Stimulated activated CD4-positive, alpha-beta T cell treated with anti-CD3 and anti-CD28 coated beads, TNF-alpha, amount 100 ng/mL, for 24 hours (primary cell): ENCODE measurements around the gene RPS4Y1.
"Not testable (repeated sequence)": the region's sequence is repeated elsewhere in the genome, so short reads cannot be mapped to it uniquely, and the experiment has no call there.

Experiments used
- DNase-seq, 3 experiments: peaks; one replicate each; pipeline ENCODE4 v3.0.0-alpha.2; 2020; ENCODE audit warnings: low read depth in 3 of 3

RPS4Y1 gene

GRCh38 chrY:2841471-2841893, at the start of gene RPS4Y1:
RPS4Y1 (plus strand) TSS chrY:2841602; CDS start chrY:2841625, 23 bp downstream.
- peak; percentile 11 to 30 (median 18) for DNase-seq

DNA sequence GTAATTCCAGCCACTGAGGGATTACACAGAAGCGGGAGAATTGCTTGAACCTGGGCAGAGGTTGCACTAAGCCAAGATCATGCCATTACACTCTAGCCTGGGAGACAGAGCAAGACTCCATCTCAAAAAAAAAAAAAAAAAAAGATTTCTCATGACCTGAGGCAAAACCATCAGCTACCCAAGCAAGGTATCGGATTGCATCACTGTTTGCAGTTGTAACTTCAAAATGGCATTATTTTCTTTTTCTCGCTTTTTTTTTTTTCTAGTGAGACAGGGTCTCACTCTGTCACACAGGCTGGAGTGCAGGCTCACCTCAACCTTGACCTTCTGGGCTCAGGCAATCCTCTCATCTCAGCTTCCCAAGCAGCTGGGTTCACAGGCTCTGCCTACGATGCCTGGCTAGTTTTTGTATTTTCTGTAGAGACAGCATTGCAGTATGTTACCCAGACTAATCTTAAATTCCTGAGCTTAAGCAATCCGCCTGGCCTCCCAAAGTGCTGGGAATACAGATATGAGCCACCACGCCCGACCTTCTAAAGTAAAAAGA, 44.4 kb upstream of the RPS4Y1 start:
- DNase-seq = no peak

GRCh38 chrY:2797991-2798390, 43.4 kb upstream of the RPS4Y1 start:
- no peak for DNase-seq

GRCh38 chrY:2800246-2800645, 41.2 kb upstream of the RPS4Y1 start:
- no peak for DNase-seq

DNA sequence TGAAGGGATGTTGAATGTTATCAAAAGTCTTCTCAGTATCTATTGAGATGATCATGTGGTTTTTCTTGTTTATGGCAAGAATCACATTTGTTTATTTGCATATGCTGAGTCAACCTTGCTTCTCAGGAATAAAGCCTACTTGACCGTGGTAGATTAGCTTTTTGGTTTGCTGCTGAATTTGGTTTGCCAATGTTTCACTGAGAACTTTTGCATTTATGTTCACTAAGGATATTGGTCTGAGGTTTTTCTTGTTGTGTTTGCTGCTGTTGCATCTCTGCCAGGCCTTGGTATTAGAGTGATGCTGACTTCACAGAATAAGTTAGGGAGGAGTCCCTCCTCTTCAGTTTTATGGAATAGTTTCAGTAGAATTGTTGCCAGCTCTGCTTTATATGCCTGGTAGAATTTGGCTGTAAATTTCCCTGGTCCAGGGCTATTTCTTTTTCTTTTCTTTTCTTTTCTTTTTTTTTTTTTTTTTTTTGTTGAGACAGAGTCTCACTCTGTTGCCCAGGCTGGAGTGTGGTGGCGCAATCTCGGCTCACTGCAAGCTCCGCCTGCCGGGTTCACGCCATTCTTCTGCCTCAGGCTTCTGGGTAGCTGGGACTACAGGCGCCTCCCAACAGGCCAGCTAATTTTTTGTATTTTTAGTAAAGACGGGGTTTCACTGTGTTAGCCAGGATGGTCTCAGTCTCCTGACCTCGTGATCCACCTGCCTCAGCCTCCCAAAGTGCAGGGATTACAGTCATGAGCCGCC, 24.1 kb upstream of the RPS4Y1 start:
- not testable (repeated sequence) for DNase-seq

DNA sequence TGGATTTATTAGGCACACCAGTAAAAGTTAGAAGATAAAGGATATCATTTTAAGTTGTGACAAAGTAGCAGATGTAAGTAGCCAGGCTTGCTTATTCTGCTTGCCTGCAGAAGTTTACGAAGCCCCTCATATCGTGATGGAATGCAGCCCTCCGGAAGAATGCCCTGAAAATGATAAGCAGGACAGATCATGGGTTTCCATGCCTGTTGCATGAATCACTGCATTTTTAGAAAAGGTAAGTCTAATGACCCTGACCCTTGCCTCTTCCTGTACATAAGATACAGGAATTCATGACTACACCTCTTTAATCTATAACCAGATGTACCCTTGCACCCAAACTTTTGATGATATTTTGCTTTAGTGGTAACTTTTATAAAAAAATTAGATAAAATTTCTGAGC, 16.9 kb upstream of the RPS4Y1 start:
- DNase-seq = no peak

GRCh38 chrY:2828497-2828896, 12.9 kb upstream of the RPS4Y1 start:
- no peak for DNase-seq

- no peak for DNase-seq
These were observed 6.2 kb upstream of the RPS4Y1 start for GRCh38 chrY:2835230-2835629.

- no peak for DNase-seq
These were observed 4.3 kb upstream of the RPS4Y1 start for GRCh38 chrY:2837078-2837477.

DNA sequence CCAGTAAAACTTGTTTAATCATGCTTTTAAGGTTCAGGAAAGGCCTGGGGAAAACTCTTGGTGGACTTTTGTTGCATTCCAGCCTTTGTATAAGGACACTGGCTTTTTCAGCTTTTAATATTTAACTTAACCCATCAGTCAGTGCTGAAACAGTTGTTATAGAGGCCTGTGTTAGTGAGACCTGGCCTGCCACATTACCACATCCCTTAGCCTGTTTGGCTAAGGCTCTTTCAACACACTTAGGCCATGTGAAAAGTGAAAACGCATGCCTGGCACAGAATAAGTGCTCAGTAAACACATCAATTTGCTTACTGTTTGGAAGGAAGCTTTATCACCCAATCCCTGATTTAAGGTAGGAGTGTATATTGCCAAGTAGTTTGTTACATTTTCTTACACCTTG, 3.5 kb upstream of the RPS4Y1 start:
- DNase-seq = no peak

GRCh38 chrY:2846791-2847190, 5.4 kb downstream of the RPS4Y1 start:
- DNase-seq = no peak

GRCh38 chrY:2848384-2848783, 7.0 kb downstream of the RPS4Y1 start:
- no peak for DNase-seq

DNA sequence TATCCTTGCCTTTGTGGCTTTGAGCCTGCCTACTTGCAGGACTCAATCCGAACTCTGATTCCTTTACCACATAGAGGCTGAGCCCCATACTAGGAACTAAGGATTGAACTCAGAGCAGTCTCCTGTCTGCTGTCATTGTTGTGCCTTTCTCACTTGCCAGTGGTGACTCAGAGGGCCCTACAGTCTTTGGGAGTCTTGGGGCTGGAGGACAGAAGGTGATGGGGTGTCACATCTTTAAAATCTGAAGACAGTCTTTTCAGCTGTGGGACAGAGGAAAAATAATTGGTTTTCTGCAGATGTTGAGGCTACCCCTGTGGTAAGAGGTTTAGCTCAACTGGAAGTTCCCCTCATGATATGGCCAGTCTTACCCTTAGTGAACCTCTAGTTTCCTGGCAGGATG, 8.0 kb downstream of the RPS4Y1 start:
- no peak for DNase-seq

DNA sequence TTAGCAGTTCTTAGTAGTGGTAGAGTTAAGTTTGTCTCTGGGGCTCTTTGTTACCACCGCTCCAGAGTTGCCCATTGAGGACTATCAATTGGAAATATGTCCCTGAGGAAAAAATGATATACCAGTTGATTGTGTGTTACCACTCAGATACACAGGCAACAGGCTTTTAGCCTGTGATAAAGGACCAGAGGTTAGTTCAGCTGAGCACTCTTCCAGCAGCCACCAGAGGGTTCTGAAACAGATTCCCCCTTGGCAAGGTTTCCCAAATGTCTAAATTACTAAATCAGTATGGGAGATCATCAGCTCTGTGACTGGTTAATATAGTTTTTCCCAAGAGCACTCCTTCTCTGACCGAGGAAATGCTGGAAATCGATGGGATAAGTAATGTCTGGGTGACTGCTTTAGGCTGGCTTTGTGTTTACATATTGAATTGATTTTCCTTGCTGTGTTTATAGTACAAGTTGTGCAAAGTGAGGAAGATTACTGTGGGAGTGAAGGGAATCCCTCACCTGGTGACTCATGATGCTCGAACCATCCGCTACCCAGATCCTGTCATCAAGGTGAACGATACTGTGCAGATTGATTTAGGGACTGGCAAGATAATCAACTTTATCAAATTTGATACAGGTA, 12.9 kb downstream of the RPS4Y1 start:
- DNase-seq = no peak

GRCh38 chrY:2857068-2857467, 15.7 kb downstream of the RPS4Y1 start:
- no peak for DNase-seq

DNA sequence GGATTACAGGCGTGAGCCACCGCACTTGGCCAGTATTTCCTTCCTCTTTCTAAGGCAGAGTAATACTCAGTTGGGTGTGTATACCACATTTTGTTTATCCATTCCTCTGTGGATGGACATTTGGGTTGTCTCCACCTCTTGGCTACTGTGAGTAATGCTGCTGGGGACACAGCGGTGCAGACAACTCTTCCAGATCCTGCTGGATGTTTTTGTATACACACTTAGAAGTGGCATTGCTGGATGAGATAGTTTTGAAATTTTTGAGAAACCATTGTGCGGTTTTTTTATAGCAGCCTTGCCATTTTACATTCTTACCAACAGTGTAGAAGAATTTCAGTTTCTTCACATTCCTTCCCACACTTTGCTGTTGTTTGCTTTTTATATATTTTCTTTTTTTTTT, 16.3 kb downstream of the RPS4Y1 start:
- DNase-seq = no peak

DNA sequence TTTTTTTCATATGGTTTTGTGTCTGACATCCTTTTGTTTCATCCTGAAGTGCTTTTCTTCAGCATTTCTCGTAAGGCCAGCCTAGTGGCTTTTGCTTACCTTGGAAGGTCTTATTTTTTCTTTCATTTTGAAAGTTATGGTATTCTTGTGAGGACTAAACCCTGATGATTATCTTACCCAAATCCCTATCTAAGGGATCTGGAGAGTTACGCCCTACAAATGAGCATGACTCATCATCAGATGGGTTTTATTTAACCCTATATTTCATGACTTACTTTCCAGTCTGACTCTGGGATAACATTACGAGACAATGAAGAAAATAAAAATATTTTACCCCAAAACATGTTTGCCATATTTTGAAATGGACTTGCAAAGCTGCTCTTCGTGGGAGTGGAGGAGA, 18.4 kb downstream of the RPS4Y1 start:
- DNase-seq = no peak

DNA sequence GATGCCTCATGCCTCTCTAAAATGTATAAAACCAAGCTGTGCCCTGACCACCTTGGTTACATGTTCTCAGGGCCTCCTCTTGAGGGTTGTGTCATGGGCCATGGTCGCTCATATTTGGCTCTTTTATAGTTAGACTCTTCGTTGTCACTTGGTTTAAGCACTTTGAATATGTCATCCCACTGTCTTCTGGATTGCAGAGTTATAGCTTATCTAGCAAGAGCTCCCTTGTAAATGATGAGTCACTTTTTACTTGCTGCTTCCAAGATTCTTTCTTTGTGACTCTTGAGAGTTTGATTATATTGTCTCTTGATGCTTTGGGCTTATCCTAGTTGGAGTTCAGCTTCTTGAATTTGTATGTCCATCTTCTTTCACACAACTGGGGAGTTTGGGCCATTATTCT, 19.1 kb downstream of the RPS4Y1 start:
- no peak for DNase-seq

- DNase-seq = no peak
These were observed 25.2 kb downstream of the RPS4Y1 start for GRCh38 chrY:2866581-2866980.

GRCh38 chrY:2867469-2867868, 26.1 kb downstream of the RPS4Y1 start:
- no peak for DNase-seq

DNA sequence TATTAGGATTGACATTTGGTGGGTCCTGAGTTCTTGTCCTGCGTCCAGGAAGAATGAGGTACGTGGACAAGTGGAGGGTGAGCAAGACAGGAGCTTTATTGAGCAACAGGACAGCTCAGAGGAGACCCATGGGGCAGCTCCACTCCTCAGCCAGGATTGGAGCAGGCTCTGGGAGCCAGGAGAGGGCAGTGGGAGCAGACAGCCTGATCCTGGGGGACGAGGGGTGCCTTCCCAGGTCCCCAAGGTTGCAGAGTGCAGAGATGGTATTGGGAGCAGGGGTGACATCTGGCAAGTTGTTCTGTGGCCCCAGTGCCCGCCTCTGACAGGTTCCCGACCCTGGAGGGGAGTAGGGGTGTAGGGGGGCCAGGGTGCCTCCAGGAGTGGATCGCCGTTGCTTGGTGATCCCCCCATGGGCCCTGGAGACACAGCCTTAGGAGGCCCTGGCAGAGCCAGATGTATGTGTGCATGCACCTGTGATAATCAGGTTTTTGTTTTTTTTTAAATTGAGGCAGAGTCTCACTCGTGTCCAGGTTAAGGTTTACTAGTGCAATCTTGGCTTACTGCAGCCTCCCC, 26.7 kb downstream of the RPS4Y1 start:
- no peak for DNase-seq

DNA sequence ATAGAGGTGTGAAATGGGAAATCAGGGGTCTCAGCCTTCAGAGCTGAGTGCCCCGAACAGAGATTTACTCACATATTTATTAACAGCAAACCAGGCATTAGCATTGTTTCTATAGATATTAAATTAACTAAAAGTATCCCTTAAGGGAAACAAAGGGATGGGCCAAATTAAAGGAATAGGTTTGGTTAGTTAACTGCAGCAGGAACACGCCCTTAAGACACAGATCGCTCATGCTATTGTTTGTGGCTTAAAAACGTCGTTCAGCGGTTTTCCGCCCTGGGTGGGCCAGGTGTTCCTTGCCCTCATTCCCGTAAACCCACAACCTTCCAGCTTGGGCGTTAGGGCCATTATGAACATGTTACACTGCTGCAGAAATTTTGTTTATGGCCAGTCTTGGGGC, 30.8 kb downstream of the RPS4Y1 start:
- DNase-seq = not testable (repeated sequence)

- no peak for DNase-seq
These were observed 32.8 kb downstream of the RPS4Y1 start for GRCh38 chrY:2874211-2874610.
